Heart right ventricle (tissue), 16 donors: ENCODE measurements around the gene WDR83. TPM values are rescaled to one million over a fixed set of nuclear protein-coding genes. Genes with fewer than 3 reads are reported as not detected.
A peak's percentile ranks its signal among the peaks of the same experiment; 100 is the strongest.
"Not testable (repeated sequence)": the region's sequence is repeated elsewhere in the genome, so short reads cannot be mapped to it uniquely, and the experiment has no call there.

ENCODE experiments used
- ATAC-seq, 8 donors: fragments of 200-7000 bp; cut with Tn5 transposase; one replicate each; pipeline ENCODE4 v1.9.1; 2020; ENCODE audit warnings: mild to moderate bottlenecking in 8 of 8, moderate library complexity in 8 of 8, moderate number of reproducible peaks in 1 of 8
- DNase-seq, 2 donors: peaks; one replicate each; pipeline ENCODE4 v3.0.0-alpha.2; 2020
- H3K27ac ChIP-seq, 10 donors: fragments of 200-600 bp; sonication (generic) in 2 of 10; one replicate each; pipeline versions ENCODE4 v1.5.0 to v1.8.0; 2020 to 2022; ENCODE audit warnings: mild to moderate bottlenecking in 3 of 10
- H3K27me3 ChIP-seq, 7 donors: fragments of 200-600 bp; one replicate each; pipeline ENCODE4 v1.8.0; 2021 to 2022; ENCODE audit warnings: mild to moderate bottlenecking in 2 of 7
- H3K36me3 ChIP-seq, 9 donors: fragments of 200-600 bp; sonication (generic) in 1 of 9; one replicate each; pipeline versions ENCODE4 v1.5.0 to v1.8.0; 2020 to 2022; ENCODE audit warnings: mild to moderate bottlenecking in 2 of 9
- H3K4me1 ChIP-seq, 9 donors: fragments of 200-600 bp; sonication (generic) in 1 of 9; one replicate each; pipeline versions ENCODE4 v1.5.0 to v1.8.0; 2020 to 2022; ENCODE audit warnings: mild to moderate bottlenecking in 4 of 9
- H3K4me3 ChIP-seq, 10 donors: fragments of 200-600 bp; sonication (generic) in 2 of 10; one replicate each; pipeline versions ENCODE4 v1.5.0 to v1.8.0; 2020 to 2022; ENCODE audit warnings: mild to moderate bottlenecking in 7 of 10, moderate library complexity in 2 of 10
- H3K9me3 ChIP-seq, 11 donors: fragments of 200-600 bp in 10 of 11; sonication (generic) in 2 of 11; one replicate each; pipeline versions ENCODE4 v1.5.0 to v1.8.0; 2013 to 2022; ENCODE audit warnings: mild to moderate bottlenecking in 2 of 11, control low read depth in 1 of 11, moderate library complexity in 1 of 11
- CTCF ChIP-seq, 9 donors: fragments of 200-600 bp; sonication (generic) in 2 of 9; IDR thresholded peaks; one replicate each; pipeline versions ENCODE4 v1.5.0 to v1.8.0; 2021 to 2022; ENCODE audit warnings: antibody characterized with exemption in 9 of 9, mild to moderate bottlenecking in 5 of 9, moderate library complexity in 1 of 9
- WGBS, 2 donors: extraction: QIAGEN DNeasy Blood & Tissue Kit; methylation state at CpG; one replicate each; pipeline ENCODE4 v1.1.7; 2013; ENCODE audit warnings: inconsistent platforms in 1 of 2; 5-methylcytosine and 5-hydroxymethylcytosine counted together
- intact Hi-C, 10 donors: fragments of 100-400 bp; cut with DNase I; formaldehyde crosslinking; loops; one replicate each; pipeline versions ENCODE4 v1.11.1 to v1.14.2; 2022
- long read RNA-seq, 3 donors: library from polyadenylated mRNA; unstranded; transcript quantifications; one replicate each; pipeline ENCODE4 v2.0.0, GENCODE V29; 2020 to 2021
- polyA plus RNA-seq, 2 donors: library from polyadenylated mRNA; stranded (reverse); fragments of 200-250 nt; gene quantifications; one replicate each; pipeline ENCODE4 v1.2.3, GENCODE V29; 2013
- total RNA-seq, 10 donors: library from RNA; stranded (reverse); fragmentation: NEBNext Ultra II Directional in 3 of 10; extraction: Animal tissue kit (Norgen Biotek cat#: 25700) in 3 of 10; gene quantifications; one replicate each; pipeline versions ENCODE4 v1.2.1 to v1.2.4, GENCODE V29; 2021 to 2023
- donor health status: Arrhythmogenic right ventricular cardiomyopathy.
- donor health status: ischemic (EF 13 %, LVEDD 7.1; RV severe dilation, severe dysfunction).
- donor health status: healthy with polysubstance abuse.
- donor health status: DM: no; HTN: yes; CAD: no.
- donor health status: DM: no; HTN: no; CAD: no.
- donor health status: ischemic (EF 25% LVEDD 6.9; RV normal size, moderate dysfunction).
- donor health status: ischemic (EF 25% LVEDD 5.7; RV mildly dilated, moderate dysfunction).
- donor health status: healthy.
- donor health status: DM: yes; HTN: yes; CAD: no.
- donor health status: Ischemic cardiomyopathy.
- donor health status: ischemic (EF 35%, LVEDD 5.7; RV mildly dilated, moderate dysfunction).
- donor health status: nonischemic (EF 11% LVEDD 7.7; RV severe dilation, severe dysfunction).
- donor health status: DM: yes; HTN: yes; CAD: no.
- donor health status: PGD.
- donor health status: ischemic (EF 29% LVEDD 5.4; RV normal size, mild dysfunction).
- donor health status: nonischemic (EF 23%, LVEDD 6.1; RV moderate dilation, normal function).

WDR83 gene, protein sequence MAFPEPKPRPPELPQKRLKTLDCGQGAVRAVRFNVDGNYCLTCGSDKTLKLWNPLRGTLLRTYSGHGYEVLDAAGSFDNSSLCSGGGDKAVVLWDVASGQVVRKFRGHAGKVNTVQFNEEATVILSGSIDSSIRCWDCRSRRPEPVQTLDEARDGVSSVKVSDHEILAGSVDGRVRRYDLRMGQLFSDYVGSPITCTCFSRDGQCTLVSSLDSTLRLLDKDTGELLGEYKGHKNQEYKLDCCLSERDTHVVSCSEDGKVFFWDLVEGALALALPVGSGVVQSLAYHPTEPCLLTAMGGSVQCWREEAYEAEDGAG
- 10 to 100 TPM in 1 of 10 donors, 1 to 10 TPM in 9; 5.5 to 10.7 (median 7.9) TPM for total RNA-seq
- 10 to 100 TPM; 14.5 to 19.7 TPM for polyA plus RNA-seq
- long read RNA-seq, donor 1, transcript WDR83-201 (11 exons, 1,457 nt) = major isoform, 6 of 14 reads
- long read RNA-seq, donor 1, partial matches to known transcripts = 3 of 14 reads
- long read RNA-seq, donor 1, other reads (novel, unspliced or antisense) = 5 of 14 reads
- long read RNA-seq, donor 2, transcript WDR83-201 (11 exons, 1,457 nt) = major isoform, 8 of 14 reads
- long read RNA-seq, donor 2, partial matches to known transcripts = 4 of 14 reads
- long read RNA-seq, donor 2, other reads (novel, unspliced or antisense) = 1 of 14 reads
- long read RNA-seq, donor 3, transcript WDR83-201 (11 exons, 1,457 nt) = major isoform, 11 of 14 reads
- long read RNA-seq, donor 3, partial matches to known transcripts = 3 of 14 reads
- long read RNA-seq, donor 3, other reads (novel, unspliced or antisense) = 0 of 14 reads

GRCh38 chr19:12666265-12667048 lies at the start of gene WDR83, which contains the start of gene MAN2B1:
TSS of gene WDR83 (plus strand) at chr19:12666807. CDS start at chr19:12669791, 2,984 bp downstream.
TSS of gene MAN2B1 (minus strand) at chr19:12666742. CDS start at chr19:12666701, 41 bp downstream.
- ATAC-seq (peak; percentile 83 to 90 (median 88)), DNase-seq (peak; percentile 76 to 78)
- 1% methylated on average over 46 of the region's 46 CpGs for WGBS, 2 donors
- H3K27me3 ChIP-seq = no peaks in the 10 kb centered on the region
- intact Hi-C loops = loop anchor here in 2 of 10 donors (5.0 kb wide), 1 partner anchor 104 kb away; no protein-coding TSS in a partner anchor
- peaks cover 17 to 51% (median 41%) of the 10 kb centered on the region in 9 donors for H3K4me1 ChIP-seq
- peak in 1 of 9 donors; percentile 4 for TF ChIP-seq CTCF (IDR thresholded peaks at IDR 0.05)
- peak within 1 kb of the TSS; percentile 65 to 99 (median 89) for H3K4me3 ChIP-seq
- peaks cover 0 to 50% (median 18%) of the 10 kb centered on the region in 9 donors for H3K36me3 ChIP-seq
- no peaks in the 10 kb centered on the region for H3K9me3 ChIP-seq
- H3K27ac ChIP-seq = peak within 1 kb of the TSS in 9 of 10 donors; percentile 68 to 91 (median 80)

GRCh38 chr19:12617646-12618045 lies 49.0 kb upstream of the WDR83 start:
- no peaks in the 10 kb centered on the region for H3K27me3 ChIP-seq
- H3K36me3 ChIP-seq = peaks cover 0 to 47% (median 12%) of the 10 kb centered on the region in 9 donors
- intact Hi-C loops = no loop called here
- no peak for TF ChIP-seq CTCF (IDR thresholded peaks at IDR 0.05)
- H3K27ac ChIP-seq = no peak overlapping the region
- no peak for ATAC-seq
- WGBS, 2 donors = 76 to 90% methylated on average over 4 of the region's 4 CpGs
- peaks cover 0 to 66% (median 32%) of the 10 kb centered on the region in 9 donors for H3K4me1 ChIP-seq
- no peak for DNase-seq
- H3K4me3 ChIP-seq = no peak overlapping the region
- no peaks in the 10 kb centered on the region for H3K9me3 ChIP-seq

DNA sequence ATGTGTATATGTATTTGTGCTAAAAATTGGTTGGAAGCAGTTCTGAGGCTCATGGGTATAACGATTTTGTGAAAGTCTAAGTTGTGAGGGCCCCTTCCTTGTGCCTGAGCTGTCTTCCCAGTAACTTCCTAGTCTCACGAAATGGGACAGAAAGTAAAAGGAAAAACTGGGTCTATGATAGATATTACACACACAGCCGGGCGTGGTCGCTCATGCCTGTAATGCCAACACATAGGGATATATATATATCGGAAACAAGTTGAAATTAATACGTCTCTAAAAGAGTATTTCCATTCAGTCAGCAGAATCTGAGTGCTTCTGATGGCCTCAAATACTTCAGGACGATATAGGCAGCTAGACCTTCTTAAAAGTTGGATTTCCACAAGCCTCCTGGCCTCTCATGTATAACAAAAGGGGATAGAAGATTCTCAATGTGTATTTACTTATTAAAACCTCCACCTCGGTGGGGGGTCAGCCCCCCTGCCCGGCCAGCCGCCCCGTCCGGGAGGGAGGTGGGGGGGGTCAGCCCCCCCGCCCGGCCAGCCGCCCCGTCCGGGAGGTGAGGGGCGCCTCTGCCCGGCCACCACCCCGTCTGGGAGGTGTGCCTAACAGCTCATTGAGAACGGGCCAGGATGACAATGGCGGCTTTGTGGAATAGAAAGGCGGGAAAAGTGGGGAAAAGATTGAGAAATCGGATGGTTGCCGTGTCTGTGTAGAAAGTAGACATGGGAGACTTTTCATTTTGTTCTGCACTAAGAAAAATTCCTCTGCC lies 45.2 kb upstream of the WDR83 start:
- peaks cover 0 to 38% (median 8%) of the 10 kb centered on the region in 9 donors for H3K4me1 ChIP-seq
- DNase-seq, H3K27ac ChIP-seq, H3K9me3 ChIP-seq, ATAC-seq, H3K27me3 ChIP-seq, intact Hi-C loops, H3K4me3 ChIP-seq: not testable (repeated sequence)
- WGBS, 2 donors = 69 to 74% methylated on average over 23 to 26 of the region's 26 CpGs
- peaks cover 0 to 49% (median 29%) of the 10 kb centered on the region in 9 donors for H3K36me3 ChIP-seq

- Histone ChIP-seq H3K36me3 (peaks cover 7 to 55% (median 45%) of the 10 kb centered on the region in 9 donors), H3K27ac (no peak overlapping the region), H3K27me3 (no peaks in the 10 kb centered on the region), H3K9me3 (peaks cover 0 to 22% (median 12%) of the 10 kb centered on the region in 11 donors), H3K4me3 (no peak overlapping the region), H3K4me1 (peaks cover 0 to 20% (median under 1%) of the 10 kb centered on the region in 9 donors)
- WGBS, 2 donors = 89 to 94% methylated on average over 4 of the region's 4 CpGs
- DNase-seq (no peak), ATAC-seq (no peak)
- intact Hi-C loops = no loop called here
- no peak for TF ChIP-seq CTCF (IDR thresholded peaks at IDR 0.05)
Measured at GRCh38 chr19:12623361-12624031, 43.1 kb upstream of the WDR83 start.
